ENCODE measurements around the gene SPATS2L.

The SPATS2L gene

GRCh38 chr2:200297989-200298388 is 8.5 kb upstream of the SPATS2L start:
- DNase-seq (ENCODE audit: low read depth), result no peak

GRCh38 chr2:200298816-200299215 is 7.7 kb upstream of the SPATS2L start:
- DNase-seq (ENCODE audit: low read depth), result no peak

GRCh38 chr2:200300065-200300464 is 6.4 kb upstream of the SPATS2L start:
- DNase-seq (ENCODE audit: low read depth), result no peak

- no peak for DNase-seq (ENCODE audit: low read depth)
Measured at GRCh38 chr2:200300638-200301314, 5.7 kb upstream of the SPATS2L start.

- DNase-seq (ENCODE audit: low read depth), result no peak
Measured at GRCh38 chr2:200301953-200302858, 4.3 kb upstream of the SPATS2L start.

- no peak for DNase-seq (ENCODE audit: low read depth)
Measured at GRCh38 chr2:200302940-200303727, 3.4 kb upstream of the SPATS2L start.

GRCh38 chr2:200305797-200306195 is 697 bp upstream of the SPATS2L start:
- DNase-seq (ENCODE audit: low read depth), result peak; percentile 1

GRCh38 chr2:200306931-200307723 is 634 bp downstream of the SPATS2L start:
- peak; percentile 4 for DNase-seq (ENCODE audit: low read depth)

GRCh38 chr2:200307724-200308545 is 1.4 kb downstream of the SPATS2L start:
- peak; percentile 16 for DNase-seq (ENCODE audit: low read depth)

- no peak for DNase-seq (ENCODE audit: low read depth)
Measured at GRCh38 chr2:200308546-200309295, 2.2 kb downstream of the SPATS2L start.

GRCh38 chr2:200309296-200310049 is 3.0 kb downstream of the SPATS2L start:
- no peak for DNase-seq (ENCODE audit: low read depth)

- no peak for DNase-seq (ENCODE audit: low read depth)
Measured at GRCh38 chr2:200310545-200310971, 4.1 kb downstream of the SPATS2L start.

- DNase-seq (ENCODE audit: low read depth), result no peak
Measured at GRCh38 chr2:200311139-200311538, 4.6 kb downstream of the SPATS2L start.

GRCh38 chr2:200314976-200315567 is 8.6 kb downstream of the SPATS2L start:
- DNase-seq (ENCODE audit: low read depth), result no peak

- no peak for DNase-seq (ENCODE audit: low read depth)
Measured at GRCh38 chr2:200317975-200318374, 11.5 kb downstream of the SPATS2L start.

GRCh38 chr2:200318940-200319435 is 12.5 kb downstream of the SPATS2L start:
- DNase-seq (ENCODE audit: low read depth), result no peak

- DNase-seq (ENCODE audit: low read depth), result no peak
Measured at GRCh38 chr2:200319548-200320337, 13.2 kb downstream of the SPATS2L start.

GRCh38 chr2:200320344-200320743 is 13.9 kb downstream of the SPATS2L start:
- no peak for DNase-seq (ENCODE audit: low read depth)
